NCI-H510A treated with DMSO at 0.1 percent for 48 hours (cell line): ENCODE results near the gene RPL29.

Source experiments
- DNase-seq: peaks from one replicate; lab custom pipeline; 2025; lab: John Stamatoyannopoulos, UW

RPL29 gene

DNA sequence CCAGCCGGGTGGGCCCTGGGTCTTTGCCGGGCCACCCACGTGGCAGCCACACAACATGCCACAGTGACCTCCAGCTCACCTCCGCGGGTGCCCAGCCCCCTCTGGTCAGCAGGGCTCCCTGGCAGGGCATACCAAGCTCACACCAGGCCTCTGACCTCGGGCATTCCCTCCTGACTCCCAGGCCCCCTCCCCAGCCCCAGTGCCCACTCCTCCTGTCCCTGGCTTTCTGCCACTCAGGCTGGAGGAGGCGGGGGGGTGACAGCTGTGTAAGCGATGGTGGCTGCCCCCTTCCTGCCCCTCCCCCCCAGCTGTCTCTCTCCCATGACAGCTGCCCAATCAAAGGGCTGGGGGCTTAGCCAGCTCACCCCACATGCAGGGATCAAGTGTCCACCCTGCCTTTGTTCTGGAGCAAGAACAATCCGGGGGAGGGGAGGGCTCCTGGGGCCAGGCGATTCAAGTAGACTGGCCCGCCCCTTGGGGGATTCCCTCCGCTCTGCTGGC lies 31.7 kb downstream of the RPL29 start:
- no peak for DNase-seq

DNA sequence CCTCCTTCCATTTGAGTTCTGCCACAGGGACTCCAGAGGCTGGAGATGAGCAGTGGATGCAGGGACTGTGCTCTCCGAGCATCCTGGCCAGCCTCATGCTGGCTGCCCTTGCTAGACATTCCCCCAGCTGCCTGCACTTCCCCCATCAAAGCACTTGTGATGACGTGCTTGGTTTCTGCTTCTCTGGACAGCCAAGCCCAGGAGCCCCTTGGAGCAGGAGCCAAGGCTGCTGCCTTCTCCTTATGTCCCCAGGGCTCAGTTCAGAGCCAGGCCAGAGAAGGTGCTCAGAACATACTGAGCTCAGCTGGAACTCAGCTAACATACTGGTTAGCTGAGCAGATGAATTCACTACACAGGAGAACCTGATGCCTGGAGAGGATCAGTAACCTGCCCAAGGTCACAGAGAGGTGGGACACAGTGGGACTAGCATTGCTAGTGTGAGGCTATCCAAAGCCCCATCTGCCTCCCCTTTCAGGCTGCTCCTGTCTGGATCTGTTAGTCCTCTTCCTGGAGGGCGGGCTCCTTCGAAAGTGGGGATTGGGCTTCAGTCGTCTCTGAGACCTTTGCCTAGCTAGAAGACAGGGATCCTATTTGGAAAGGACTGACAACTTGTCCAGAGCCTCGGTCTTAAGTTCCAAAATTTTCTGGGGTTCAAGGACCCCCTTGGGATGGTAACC lies 32.7 kb downstream of the RPL29 start:
- no peak for DNase-seq

DNA sequence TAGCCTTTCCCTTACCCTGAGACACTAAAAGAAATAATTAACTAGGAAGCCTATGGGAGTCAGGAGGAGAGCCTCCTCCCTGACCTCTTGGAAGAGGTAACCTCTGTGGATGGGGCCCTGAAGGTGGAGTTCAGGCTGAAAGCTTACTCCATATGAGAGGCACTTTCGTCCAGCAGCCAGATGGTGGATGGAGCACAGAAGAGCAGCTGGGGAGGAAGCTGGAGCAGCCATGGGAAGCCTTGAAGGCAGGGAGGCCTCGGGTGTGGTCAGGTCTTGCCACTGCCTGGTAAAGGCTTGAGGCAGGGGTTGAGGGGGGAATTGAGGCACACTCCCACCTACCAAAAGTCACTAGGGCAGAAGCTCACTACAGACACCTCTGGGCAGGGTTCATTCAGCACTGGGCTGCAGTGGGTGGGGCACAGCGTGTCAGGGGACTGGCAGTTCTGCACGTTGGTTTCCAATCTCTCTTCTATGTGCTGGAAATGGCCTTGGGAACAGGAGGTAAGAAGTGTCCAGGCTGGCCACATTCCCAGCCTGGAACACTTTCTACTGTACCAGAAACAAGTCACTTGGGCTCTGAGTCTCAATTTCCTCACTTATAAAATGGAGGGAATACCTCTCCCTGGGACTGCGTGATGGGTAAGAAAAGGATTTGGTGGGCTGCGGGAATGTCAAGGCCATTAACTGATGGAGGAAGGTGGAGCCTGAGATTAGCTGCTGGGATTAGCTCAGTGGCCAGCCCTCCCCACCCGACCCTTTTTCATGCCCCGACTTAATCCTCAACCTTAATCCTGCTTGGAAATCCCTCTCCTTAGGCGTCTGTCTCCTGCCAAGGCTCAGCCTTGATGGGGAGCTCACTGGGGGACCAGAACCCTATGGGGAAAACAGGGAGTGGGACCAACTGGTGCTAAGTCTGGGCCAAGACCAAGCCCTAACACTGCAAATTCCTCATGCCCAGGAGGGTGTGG lies 33.8 kb downstream of the RPL29 start:
- no peak for DNase-seq

DNA sequence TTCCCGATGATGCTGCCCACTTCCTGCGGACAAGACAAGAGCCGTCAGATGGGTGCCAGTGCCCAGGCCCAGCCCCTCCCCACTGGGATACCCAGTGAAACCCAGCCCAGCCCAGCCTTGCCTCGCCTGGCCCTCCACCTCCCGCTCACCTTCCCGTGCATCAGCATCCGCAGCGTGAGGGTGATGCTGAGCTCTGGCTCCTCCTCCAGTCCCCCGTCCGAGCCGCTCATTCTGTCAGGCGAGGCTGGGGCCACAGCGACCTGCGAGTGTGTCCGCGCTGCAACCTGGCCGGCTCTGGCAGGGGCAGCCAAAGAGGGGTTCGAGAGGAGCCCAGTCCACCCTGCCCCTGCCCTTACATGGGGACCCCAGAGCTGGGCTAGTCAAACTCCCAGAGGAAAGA lies 34.7 kb downstream of the RPL29 start:
- no peak for DNase-seq

DNA sequence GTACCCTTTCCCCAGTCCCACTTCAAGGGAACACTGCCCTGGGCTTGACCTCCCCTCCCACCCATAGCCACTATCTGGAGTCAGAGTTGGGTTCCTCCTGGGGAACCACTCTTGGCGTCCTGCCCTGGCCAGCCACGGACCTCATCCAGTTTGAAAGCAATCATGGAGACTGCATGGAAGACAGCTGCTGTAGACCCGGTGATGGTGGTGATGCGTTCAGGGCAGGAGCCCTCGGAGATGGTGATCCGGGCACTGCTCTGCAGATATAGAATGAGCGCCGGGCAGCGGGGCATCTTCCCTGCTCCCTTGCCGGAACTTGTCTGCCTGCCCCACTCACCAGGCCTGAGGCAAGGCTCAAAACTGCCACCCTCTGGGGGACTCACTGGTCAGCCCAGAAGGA lies 35.3 kb downstream of the RPL29 start:
- no peak for DNase-seq

DNA sequence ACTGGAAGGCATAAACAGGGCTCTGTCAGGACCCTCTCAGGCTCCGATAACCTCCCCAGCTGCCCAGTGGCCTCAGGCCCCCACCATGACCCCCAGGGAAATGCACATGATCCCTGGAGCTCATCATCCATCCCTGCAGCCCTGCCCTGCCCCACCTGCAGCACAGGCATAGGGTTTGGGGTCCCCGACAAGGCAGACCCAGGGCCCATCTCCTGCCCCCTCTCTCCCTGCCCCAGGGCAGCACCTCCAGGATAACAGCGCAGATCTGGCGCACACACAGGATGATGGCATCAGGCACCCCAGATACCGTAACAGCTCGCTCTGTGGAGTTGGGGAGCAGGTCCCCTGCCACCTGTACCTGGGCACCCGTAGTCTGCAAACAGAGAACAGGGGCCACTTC lies 36.0 kb downstream of the RPL29 start:
- DNase-seq, result no peak

DNA sequence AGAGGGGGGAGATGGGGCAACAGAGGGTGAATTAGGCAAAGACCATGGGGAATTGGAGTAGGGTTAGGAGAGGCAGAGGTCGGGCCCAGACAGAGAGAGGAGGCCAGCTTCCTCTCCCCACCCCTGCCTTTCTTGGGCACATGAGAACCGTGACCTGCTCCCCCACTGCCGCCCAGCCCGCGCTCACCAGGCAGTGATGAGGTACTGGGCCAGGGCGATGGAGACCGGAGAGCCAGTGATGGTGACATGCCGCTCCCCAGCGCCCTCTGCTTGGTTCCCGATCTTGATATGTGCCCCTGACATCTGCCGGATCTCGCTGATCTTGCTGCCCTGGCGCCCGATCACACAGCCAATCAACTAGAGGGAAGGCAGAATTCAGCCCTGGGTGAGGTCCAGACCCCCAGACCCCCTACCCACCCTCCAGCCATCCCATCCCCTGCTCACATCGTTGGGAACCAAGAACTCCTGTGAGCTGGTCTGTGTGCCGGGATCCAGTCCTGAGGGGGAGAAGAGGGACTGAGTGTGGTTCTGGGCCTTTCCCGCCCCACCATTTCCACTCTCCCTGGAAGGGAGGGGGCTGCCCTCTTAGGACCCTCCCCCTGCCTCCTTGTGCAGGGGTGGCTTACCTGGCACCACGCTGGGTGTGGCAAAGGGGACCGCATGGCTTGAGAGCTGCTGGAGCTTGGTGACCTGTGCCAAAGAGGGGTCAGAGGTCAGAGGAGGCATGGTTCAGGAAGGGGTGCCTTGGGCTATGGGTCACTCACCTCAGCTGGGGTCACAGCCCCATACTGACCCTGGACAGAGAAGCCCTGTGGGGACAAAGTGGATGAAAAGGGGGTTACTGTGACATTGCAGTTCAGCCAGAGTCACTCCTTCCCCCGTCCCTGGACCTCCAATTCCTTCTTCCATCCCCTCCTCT lies 36.8 kb downstream of the RPL29 start:
- no peak for DNase-seq

DNA sequence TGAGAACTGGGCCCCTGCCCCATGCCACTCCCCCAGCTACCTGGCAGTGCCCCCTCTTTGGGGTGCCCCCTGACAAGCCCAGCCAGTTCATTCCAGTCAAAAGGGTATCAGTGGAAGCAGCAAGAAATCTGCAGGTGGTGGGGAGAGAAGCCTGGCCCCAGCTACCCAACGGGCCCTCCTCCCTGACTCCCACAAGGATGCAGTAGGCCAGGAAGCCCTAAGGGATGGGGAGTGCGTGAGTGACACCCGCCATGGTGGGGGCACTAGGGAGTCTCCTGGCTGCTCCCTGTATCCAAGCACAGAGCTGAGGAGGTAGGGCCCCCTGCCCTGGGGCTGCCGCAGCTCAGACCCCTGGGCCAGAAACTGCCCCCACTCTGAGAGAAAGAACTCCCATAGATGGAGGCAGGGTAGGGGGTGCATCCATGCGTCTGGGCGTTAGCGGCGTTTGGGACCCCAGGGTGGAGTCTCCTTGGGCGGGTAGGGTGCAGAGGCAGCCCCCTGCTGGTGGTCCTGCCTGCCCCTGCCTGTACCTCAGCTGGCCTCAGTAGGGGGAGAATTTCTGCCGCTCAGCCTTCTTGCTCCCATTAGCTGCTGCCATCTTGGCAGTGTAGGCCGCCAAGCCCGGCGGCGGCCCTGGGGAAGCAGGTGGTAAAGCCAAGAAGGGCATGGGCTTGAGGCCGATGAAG lies 38.0 kb downstream of the RPL29 start:
- no peak for DNase-seq

DNA sequence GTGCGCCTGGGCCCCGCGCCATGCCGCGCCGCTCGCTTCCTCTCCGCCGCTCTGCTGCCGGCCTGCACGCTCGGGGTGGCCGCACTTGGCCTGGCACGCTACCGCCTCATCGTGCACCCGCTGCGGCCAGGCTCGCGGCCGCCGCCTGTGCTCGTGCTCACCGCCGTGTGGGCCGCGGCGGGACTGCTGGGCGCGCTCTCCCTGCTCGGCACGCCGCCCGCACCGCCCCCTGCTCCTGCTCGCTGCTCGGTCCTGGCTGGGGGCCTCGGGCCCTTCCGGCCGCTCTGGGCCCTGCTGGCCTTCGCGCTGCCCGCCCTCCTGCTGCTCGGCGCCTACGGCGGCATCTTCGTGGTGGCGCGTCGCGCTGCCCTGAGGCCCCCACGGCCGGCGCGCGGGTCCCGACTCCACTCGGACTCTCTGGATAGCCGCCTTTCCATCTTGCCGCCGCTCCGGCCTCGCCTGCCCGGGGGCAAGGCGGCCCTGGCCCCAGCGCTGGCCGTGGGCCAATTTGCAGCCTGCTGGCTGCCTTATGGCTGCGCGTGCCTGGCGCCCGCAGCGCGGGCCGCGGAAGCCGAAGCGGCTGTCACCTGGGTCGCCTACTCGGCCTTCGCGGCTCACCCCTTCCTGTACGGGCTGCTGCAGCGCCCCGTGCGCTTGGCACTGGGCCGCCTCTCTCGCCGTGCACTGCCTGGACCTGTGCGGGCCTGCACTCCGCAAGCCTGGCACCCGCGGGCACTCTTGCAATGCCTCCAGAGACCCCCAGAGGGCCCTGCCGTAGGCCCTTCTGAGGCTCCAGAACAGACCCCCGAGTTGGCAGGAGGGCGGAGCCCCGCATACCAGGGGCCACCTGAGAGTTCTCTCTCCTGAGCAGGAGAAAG lies 39.6 kb downstream of the RPL29 start:
- DNase-seq, result no peak

DNA sequence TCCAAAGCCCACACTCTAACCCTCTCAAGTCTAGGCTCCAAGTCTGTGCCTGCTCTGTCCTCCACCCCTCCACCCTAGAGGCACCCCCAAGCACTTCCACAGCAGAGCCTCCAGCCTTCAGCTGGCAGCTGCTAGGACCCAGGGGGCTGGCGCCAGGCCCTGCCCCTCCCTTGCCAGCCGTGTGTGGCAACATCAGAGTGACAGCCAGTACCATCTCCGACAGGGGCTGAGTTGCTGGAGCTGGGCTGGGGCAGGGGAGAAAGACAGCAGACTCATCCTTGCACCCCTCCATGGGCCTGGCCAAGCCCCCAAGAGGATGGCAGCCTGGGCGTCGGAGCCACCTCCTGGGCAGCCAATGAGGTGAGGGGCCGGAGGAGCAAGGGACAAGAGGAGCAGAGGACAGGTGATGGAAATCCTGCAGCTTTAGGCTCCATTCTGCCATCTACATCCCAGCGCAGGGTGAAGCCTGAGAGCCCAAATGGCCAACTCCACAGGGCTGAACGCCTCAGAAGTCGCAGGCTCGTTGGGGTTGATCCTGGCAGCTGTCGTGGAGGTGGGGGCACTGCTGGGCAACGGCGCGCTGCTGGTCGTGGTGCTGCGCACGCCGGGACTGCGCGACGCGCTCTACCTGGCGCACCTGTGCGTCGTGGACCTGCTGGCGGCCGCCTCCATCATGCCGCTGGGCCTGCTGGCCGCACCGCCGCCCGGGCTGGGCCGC lies 40.4 kb downstream of the RPL29 start, which contains the start of gene GPR62:
Gene GPR62, plus strand, starts transcription at position 207 of the 718 bp plus-strand sequence. Its CDS starts 272 bp downstream, at position 479.
- no peak for DNase-seq

DNA sequence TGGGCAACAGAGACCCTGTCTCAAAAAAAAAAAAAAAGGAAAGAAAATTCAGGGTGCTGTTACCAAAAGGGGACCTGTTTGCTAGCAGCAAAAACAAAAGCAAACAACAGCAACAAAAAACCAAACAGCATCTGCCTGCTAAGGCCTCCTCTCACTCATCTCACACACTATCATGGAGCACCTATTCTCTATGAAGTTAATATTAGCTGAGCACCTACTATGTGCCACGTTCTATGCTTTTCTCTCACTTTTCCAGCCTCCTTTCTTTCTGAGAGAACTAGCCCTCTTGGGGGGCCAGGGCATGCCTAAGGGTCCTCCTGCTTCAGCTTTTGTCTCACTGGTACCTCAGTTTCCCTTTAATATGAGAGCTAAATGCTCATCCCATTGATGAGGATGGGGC lies 41.0 kb downstream of the RPL29 start:
- no peak for DNase-seq

DNA sequence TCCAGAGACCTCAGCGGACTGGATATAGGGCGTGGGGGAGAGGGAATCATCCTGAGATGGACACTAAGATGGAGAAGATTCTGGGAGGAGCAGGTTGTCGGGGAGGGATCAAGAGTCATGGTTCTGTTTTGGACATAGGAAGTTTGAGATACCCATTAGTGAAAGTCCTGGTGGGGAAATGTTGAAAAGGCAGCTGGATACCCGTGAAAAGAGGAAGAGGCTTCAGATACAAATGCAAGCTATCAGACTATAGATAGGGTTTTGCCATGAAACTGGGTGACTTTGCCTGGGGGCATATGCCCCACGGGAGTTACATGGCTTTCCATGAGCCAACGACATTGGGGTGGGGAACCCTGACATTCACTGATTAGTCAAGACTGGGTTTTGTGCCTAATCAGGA lies 41.6 kb downstream of the RPL29 start:
- no peak for DNase-seq

DNA sequence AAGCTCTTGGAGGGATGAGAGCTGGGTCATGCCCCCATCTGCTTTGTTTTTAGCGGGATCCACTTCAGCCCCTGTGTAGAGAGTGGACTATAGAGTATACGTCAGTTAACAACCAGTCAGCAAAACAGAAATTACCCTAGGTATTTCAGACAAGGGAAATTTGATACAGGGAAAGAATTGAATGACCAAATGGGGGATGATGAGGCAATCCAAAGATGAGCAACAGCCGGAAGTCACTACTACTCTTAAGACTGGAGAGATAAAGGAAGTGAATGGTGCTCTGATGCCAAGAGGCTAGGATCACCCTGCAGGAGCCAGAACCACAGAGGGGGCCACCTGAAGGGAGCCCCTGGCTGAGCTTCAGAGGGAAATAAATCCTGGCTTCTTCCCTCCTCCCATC lies 42.2 kb downstream of the RPL29 start:
- DNase-seq, result peak; percentile 75

DNA sequence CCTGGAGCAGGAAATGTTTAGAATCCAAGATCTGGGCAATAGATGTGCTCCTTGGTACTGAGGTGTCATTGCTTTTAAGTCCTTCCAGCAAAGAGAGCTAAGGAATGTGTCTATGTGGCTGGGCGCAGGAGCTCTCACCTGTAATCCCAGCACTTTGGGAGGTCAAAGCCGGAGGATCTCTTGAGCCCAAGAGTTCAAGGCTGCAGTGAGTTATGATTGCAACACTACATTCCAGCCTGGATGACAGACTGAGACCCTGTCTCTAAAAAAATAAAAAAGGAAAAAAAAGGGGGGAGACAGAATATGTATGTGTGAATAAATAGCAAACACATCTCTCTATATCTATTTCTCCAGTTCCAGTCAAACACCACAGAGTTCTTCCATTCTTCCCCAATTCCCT lies 44.8 kb downstream of the RPL29 start:
- no peak for DNase-seq

DNA sequence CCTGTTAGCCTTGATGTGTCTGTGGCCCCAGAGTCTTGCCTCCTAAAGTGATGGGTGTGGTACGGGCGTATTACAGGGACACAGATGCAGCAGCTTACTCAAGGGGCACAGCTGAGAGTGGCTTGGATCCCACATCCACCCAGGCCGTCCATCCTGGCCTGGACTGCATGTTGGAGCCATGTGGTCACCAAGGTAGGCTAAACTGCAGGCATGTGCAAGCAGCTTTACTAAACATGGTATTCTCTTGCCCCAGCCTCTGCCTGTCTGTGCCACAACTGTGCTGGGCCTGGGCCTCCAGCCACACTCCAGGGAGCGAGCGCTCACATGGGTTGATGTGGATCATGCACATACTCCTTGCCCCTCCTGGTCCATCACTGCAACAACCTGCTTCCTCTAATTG lies 46.6 kb downstream of the RPL29 start:
- no peak for DNase-seq

DNA sequence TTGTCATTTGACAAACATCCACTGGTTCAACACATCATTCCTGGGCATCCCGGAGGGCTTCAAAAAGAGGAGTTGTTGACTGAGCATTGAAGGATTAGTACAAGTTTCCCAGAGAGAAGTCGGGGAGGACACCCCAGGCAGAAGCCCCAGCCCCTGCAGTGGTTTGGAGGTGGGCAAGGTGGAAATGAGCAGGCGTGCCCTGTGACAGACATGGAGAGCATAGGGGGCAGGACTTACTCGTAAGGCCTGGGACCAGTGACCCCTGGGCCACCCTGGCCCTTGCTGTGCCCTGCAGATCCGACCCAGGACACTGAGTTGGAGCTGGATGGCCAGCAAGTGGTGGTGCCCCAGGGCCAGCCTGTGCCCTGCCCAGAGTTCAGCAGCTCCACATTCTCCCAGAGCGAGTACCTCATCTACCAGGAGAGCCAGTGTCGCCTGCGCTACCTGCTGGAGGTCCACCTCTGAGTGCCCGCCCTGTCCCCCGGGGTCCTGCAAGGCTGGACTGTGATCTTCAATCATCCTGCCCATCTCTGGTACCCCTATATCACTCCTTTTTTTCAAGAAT lies 47.6 kb downstream of the RPL29 start:
- no peak for DNase-seq

DNA sequence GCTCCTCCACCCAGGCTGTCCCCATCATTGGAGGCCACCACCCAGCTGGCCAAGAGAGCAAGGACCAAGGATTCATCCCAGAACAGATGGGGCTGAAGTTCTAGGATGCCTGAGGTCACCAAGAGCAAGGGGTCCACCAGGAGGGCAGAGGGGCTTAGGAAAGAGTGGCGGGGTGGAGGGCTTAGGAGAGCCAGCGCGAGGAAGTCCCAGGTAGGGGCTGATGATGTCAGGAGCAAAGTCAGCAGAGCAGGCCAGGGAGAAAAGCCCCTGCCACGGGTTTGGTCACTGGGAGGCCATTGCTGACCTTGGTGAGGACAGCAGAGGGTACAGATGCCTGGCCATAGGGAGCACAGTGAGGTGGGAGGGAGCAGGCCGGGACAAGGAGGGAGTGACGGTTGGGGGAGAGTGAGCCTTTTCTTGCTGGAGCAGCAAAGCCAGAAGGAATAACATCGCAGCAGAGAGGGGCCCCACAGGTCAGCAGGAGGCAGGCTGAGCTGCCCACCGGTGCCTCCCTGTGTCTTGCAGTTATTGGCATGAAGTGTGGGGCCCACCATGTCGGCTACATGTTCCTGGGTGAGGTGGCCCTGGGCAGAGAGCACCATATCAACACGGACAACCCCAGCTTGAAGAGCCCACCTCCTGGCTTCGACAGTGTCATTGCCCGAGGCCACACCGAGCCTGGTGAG lies 48.3 kb downstream of the RPL29 start:
- DNase-seq, result no peak

DNA sequence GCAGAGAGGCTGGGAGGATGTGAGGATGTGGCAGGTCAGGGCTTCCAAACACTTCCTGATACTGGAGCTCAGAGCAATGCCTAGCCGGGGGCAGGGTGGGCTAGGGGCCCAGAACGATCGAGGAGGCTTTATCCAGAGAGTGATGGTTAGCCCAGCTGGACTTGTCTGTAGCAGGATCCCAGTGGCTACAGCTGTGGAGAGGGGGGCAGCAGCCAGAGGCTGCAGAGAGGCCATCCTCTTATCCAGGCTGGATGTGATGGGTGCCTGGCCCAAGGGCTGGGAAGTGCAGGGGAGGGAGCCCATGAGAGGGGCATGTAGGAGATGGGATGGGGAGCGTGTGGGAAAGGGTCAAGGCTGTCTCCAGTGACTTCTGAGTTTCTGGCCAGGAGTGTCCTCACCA lies 48.9 kb downstream of the RPL29 start:
- no peak for DNase-seq
